HG03469 (cell line): ENCODE data around the gene MYH9.
"Not testable (repeated sequence)": the region's sequence is repeated elsewhere in the genome, so short reads cannot be mapped to it uniquely, and the experiment has no call there.

Source experiments
- ATAC-seq: cut with Tn5 transposase; IDR thresholded peaks from one replicate; pipeline ENCODE4 v1.9.1; 2021; ENCODE audit warnings: mild to moderate bottlenecking, moderate library complexity, moderate number of reproducible peaks; ENCODE audit not compliant: unreplicated experiment

The MYH9 gene

GRCh38 chr22:36415415-36416168 lies 27.8 kb upstream of the MYH9 start:
- no peak for ATAC-seq

GRCh38 chr22:36413022-36413775 lies 25.4 kb upstream of the MYH9 start:
- ATAC-seq, result no peak

DNA sequence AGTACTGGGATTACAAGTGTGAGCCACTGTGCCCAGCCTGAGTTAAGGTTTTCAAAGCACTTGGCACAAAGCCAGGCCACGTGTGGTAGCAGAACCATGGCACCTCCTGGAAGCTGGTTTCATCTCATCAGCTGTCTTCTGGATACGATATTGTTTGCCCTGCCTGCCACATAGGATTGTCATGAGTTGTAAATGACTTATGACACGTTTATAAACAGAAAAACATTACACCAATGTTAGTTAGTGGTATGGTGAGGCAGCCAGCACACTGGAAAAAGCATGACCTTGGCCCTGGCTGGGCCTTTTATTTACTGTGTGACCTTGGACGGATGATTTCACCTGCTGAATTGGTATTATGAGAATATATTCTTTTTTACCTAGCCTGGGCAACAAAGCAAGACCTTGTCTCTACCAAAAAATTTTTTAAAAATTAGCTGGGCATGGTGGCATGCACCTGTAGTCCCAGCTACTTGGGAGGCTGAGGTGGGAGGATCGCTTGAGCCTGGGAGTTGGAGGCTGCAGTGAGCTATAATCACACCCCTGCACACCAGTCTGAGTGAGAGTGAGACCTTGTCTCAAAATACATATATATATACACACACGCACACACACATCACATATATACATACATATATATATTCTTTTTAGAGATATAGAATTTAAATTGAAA lies 24.0 kb upstream of the MYH9 start:
- no peak for ATAC-seq

DNA sequence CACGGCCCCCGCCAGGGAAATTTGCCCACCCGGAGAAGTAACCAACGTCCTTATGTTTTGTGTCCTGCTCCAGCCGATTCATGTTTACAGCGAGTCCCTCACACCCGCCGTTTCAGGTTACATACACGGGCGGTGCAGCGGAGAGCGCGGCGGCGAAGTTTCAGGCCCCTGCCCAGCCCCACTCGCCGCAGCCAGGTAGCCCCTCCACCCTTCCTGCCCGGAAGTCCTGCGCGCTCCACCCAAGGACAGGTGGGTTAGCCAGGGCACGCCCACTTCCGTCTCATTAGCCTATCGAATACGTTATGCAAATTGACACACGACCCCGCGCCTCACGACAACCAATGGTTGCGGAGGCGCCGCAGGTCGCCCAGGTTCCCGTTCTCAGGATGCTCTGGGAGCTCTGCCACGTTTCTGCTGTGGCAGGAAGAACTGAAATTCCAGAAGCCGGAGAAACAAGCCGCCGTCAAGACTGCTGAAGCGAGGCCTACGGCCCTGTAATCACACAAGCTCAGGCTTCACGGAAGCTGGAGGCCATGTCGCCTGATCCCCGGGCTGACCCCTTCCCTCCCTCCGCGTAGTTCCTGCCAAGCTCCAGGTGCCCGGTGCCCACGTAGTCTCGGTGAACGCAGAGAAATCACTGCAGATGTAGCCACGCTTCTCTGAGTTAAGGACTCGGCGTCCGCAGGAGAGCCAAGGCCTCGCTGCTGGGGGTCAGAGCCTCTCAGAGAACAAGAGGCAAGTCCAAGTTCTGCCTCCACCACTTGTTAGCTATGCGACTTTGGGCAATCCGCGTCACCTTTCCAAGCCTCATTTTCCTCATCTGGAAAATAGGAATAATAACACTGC lies 22.4 kb upstream of the MYH9 start:
- no peak for ATAC-seq

- not testable (repeated sequence) for ATAC-seq
Observed at GRCh38 chr22:36409554-36409910, 21.8 kb upstream of the MYH9 start.

- ATAC-seq, result no peak
Observed at GRCh38 chr22:36409056-36409455, 21.3 kb upstream of the MYH9 start.

DNA sequence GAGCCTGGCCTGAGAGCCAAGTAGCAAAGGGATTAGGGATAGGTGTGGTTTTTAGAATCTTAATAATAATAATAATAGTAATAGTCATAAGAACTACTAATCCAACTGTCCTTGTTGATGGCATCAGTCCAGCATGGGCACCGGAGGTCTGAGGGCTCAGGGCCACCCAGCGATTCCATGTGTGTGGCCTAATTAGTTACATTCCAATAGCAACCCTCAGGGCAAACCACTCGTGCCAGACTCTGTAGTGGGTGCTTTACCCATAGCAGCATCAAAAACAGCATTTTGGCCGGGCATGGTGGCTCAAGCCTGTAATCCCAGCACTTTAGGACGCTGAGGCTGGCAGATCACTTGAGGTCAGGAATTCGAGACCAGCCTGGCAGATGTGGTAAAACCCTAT lies 19.0 kb upstream of the MYH9 start:
- ATAC-seq, result no peak

- no peak for ATAC-seq
Observed at GRCh38 chr22:36405671-36406538, 18.1 kb upstream of the MYH9 start.

- ATAC-seq, result no peak
Observed at GRCh38 chr22:36405221-36405661, 17.5 kb upstream of the MYH9 start.

DNA sequence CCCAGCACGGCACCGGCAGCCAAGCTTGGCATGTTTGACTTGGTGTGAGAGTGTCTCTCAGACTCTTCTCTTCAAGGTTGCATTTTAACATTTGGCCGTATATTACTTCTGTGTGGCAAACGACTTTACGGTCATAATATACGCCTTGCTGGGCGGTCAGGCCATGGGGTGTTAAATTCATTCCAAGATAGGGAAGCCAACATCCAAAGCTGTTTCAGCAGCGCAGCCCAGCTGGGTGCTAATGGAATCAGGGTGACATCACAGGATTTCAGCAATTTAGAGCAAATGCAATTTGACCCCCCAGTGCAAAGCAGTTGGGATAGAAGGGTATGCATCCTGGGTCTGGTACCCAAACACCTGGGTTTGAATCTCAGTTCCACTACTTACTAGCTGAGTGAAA lies 16.7 kb upstream of the MYH9 start:
- no peak for ATAC-seq

DNA sequence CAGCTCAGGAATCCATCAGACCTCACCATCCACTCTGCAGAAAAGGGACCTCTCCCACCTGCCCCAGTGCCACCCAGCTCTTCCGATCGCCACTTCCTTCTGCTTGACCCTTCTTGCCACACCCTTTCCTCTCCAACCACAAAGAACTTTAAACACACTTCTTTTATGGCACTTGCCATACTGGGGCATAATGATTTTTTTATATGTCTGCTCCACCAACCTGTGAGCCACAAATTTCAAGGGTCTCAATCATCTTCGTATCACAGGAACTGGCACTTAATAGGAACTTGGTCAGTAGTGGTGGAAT lies 11.7 kb upstream of the MYH9 start:
- no peak for ATAC-seq

DNA sequence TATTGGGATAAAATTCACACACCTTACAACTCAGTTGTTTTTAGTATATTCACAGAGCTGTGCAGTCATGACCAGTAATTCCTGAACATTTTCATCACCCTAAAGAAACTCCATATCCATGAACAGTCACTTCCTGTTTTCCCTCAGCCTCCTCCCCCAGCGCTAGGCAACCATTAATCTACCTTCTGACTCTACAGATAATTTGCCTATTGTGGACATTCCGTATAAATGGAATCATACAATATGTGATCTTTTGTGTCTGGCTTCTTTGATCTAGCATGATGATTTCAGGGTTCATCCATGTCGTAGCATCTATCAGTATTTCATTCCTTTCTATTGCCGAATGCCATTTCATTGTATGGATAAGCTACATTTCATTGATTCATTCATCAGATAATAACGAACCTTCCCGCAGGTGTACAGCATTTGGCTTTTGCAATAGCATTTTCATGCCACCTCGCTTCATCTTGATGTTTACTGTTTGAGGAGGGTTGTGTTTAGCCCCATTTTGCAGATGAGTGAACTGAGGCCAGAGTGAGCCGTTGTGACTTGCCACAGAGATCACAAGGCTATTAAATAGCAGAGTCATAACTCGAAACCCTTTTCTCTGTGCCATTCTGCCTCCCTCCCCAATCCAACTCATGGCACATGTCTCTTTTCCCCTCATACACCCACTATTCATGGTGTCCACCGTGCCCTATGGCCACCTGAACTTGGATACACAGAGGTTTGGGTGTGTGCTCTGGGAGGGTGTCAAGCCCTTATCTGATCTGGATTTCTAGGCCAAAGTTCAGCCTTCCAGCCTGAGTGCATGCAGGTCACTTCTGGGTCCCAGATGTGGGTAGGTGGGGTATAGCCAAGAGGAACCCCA lies 11.1 kb upstream of the MYH9 start:
- ATAC-seq, result no peak

DNA sequence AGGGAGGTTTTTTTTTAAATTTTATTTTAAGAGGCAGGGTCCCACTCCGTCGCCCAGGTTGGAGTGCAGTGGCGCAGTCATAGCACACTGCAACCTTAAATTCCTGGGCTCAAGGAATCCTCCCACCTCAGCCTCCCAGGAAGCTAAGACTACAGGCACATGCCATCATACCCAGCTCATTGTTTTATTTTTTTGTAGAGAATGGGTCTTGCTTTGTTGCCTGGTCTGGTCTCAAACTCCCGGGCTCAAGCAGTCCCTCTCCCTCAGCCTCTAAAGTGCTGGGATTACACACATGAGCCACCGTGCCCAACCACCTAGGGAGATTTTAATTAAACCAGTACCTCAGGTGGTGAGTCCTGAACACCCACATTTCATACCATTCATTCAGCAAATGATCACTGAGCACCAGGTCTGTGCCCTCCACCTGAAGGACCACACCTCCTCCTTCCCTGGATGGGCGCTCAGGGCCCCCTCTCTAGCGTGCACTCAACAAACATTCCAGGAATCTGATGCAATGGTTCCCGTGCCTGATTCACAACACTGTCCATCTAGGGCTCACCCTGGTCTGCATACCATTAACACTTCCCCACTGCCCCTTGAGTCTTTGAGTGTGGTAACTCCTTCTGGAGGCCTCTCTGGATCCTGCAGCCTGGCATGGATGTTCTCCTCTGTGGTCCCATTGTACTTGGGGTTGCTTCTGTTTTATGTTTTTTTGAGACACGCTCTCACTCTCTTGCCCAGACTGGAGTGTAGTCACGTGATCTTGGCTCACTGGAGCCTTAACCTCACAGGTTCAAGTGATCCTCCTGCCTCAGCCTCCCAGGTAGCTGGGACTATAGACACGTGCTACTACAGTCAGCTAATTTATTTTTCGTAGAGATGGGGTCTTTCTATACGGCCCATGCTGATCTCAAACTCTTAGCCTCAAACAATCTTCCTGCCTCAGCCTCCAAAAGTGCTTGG lies 9.6 kb upstream of the MYH9 start:
- no peak for ATAC-seq

- ATAC-seq, result no peak
Observed at GRCh38 chr22:36395915-36396314, 8.1 kb upstream of the MYH9 start.

GRCh38 chr22:36395055-36395849 lies 7.5 kb upstream of the MYH9 start:
- ATAC-seq, result no peak

DNA sequence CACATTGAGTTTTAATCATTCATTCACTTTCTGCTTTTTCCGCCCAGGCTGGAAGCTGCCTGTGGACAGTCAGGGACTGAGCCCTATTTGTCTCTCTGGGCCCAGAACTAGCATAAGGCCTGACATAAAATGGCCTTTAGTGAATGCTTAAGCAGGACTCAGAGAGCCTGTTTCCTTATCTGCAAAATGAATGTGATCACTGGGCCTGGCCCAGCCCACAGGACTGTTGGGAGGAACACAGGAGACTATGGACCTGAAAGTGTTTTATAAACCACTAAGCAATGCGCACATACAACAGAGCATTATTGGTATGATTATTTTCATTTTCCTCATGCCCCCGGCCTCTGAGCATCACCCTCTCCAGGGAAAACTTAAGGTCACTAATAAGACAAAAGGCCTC lies 3.9 kb upstream of the MYH9 start:
- ATAC-seq, result no peak

DNA sequence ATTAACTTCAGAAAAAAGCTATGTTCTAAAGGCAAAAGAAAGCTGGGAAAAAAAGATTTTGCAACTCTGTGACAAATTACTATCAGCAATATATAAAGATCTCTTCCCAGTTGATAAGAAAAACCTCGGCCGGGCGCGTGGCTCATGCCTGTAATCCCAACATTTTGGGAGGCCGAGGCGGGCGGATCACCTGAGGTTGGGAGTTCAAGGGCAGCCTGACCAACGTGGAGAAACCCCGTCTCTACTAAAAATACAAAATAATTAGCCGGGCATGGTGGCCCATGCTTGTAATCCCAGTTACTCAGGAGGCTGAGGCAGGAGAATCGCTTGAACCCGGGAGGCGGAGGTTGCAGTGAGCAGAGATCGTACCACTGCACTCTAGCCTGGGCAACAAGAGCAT lies 1.4 kb upstream of the MYH9 start:
- ATAC-seq, result not testable (repeated sequence)

- no peak for ATAC-seq
Observed at GRCh38 chr22:36387709-36387958, 133 bp downstream of the MYH9 start.
